H1 (cell line): ENCODE data around the gene DLG4. TPM values are rescaled to one million over a fixed set of nuclear protein-coding genes. Genes with fewer than 3 reads are reported as not detected.

Experiments used
- CHD1 ChIP-seq: IDR thresholded peaks from 2 replicates; pipeline ENCODE4 v1.6.1; 2012; ENCODE audit warnings: low read depth, low read length, improper control_type of control experiment
- CHD7 ChIP-seq: fragments of 300-600 bp; sonication (generic); IDR thresholded peaks from 2 replicates; pipeline ENCODE4 v1.7.1; 2012; ENCODE audit warnings: low read length, moderate library complexity, mild to moderate bottlenecking, inconsistent platforms; ENCODE audit not compliant: insufficient replicate concordance
- EGR1 ChIP-seq: IDR thresholded peaks from 2 replicates; pipeline ENCODE4 v1.6.1; 2011; ENCODE audit warnings: low read depth, low read length, borderline replicate concordance
- GTF2F1 ChIP-seq: IDR thresholded peaks from 2 replicates; pipeline ENCODE4 v1.6.1; 2012; ENCODE audit warnings: low read depth, low read length, improper control_type of control experiment, borderline replicate concordance
- POLR2A ChIP-seq, 2 experiments: IDR thresholded peaks; 1 replicate in 1 of 2; 2 replicates in 1 of 2; pipeline ENCODE4 v1.6.1; 2011; ENCODE audit warnings: low read depth in 2 of 2, low read length in 2 of 2, mild to moderate bottlenecking in 2 of 2; ENCODE audit errors: control extremely low read depth in 1 of 2
- RAD21 ChIP-seq, 2 experiments: IDR thresholded peaks in 1 of 2; conservative IDR thresholded peaks in 1 of 2; 2 replicates each; pipeline ENCODE4 v1.6.1; 2011; ENCODE audit warnings: low read depth in 2 of 2, low read length in 2 of 2, improper control_type of control experiment in 1 of 2, inconsistent platforms in 1 of 2, mild to moderate bottlenecking in 1 of 2, moderate library complexity in 1 of 2
- RBBP5 ChIP-seq: IDR thresholded peaks from 2 replicates; pipeline ENCODE4 v1.7.1; 2012; ENCODE audit warnings: low read depth, mild to moderate bottlenecking, inconsistent platforms, low read length, moderate library complexity, borderline replicate concordance
- polyA plus RNA-seq, 7 experiments: library from polyadenylated mRNA; depleted of rRNA in 3 of 7; stranded (reverse) in 5 of 7; unstranded in 2 of 7; fragments of >200 nt in 5 of 7; fragments of 200-250 nt in 2 of 7; gene quantifications; 1 replicate in 5 of 7; 2 replicates in 1 of 7; 4 replicates in 1 of 7; pipeline versions ENCODE4 v1.2.1 to v1.2.3, GENCODE V29; 2011 to 2013; ENCODE audit warnings: missing spikeins in 2 of 7, mixed read lengths in 2 of 7
- total RNA-seq: library from RNA; stranded (reverse); fragmentation: NEBNext Ultra II Directional; extraction: Animal tissue kit (Norgen Biotek cat#: 25700); gene quantifications from 2 replicates; pipeline ENCODE4 v1.2.1, GENCODE V29; 2021

DLG4 gene
- total and polyA plus RNA-seq, 2 of the 8 experiments (the other 6 are each of a cell fraction or from before 2014, with no cell fraction given), result 18.9 to 45.9 TPM

- TF ChIP-seq CHD7, result no peak
- no peak for TF ChIP-seq GTF2F1
- 0 out of 3 replicates have a peak, but pooled peaks of 1 of the 2 experiments have one; percentile 25 for TF ChIP-seq POLR2A (IDR thresholded peaks at IDR 0.05; ENCODE audit: control extremely low read depth in 1 of 2, low read depth in 2 of 2, low read length in 2 of 2)
- no peak for TF ChIP-seq CHD1
- TF ChIP-seq RAD21 (IDR thresholded peaks at IDR 0.05 in 1 of 2, conservative IDR thresholded peaks at IDR 0.05 in 1 of 2; ENCODE audit: low read depth in 2 of 2, low read length in 2 of 2), result no peak
- TF ChIP-seq RBBP5, result 0 out of 2 replicates have a peak, but pooled peaks have one; percentile 32
- no peak for TF ChIP-seq EGR1
Measured at GRCh38 chr17:7215652-7216180, 3.9 kb downstream of the DLG4 start (continued).
